DOHH2 (cell line): ENCODE data around the gene CACNA2D3.
"Not testable (repeated sequence)": the region's sequence is repeated elsewhere in the genome, so short reads cannot be mapped to it uniquely, and the experiment has no call there.

Experiments
- EZH2phosphoT487 ChIP-seq: fragments of 200-600 bp; sonication (generic); IDR thresholded peaks from 2 replicates; pipeline ENCODE4 v1.6.1; 2017; ENCODE audit warnings: borderline replicate concordance, mild to moderate bottlenecking, antibody characterized with exemption, low read length, moderate library complexity, mixed read lengths
- TF ChIP-seq, protein P1 (sequence below): fragments of 200-600 bp; sonication (generic); IDR thresholded peaks from one replicate; pipeline ENCODE4 v1.5.1; 2014; ENCODE audit warnings: antibody characterized with exemption, mild to moderate bottlenecking, low read depth, low read length; ENCODE audit not compliant: poor library complexity, severe bottlenecking

- TF ChIP-seq, protein P1, sequence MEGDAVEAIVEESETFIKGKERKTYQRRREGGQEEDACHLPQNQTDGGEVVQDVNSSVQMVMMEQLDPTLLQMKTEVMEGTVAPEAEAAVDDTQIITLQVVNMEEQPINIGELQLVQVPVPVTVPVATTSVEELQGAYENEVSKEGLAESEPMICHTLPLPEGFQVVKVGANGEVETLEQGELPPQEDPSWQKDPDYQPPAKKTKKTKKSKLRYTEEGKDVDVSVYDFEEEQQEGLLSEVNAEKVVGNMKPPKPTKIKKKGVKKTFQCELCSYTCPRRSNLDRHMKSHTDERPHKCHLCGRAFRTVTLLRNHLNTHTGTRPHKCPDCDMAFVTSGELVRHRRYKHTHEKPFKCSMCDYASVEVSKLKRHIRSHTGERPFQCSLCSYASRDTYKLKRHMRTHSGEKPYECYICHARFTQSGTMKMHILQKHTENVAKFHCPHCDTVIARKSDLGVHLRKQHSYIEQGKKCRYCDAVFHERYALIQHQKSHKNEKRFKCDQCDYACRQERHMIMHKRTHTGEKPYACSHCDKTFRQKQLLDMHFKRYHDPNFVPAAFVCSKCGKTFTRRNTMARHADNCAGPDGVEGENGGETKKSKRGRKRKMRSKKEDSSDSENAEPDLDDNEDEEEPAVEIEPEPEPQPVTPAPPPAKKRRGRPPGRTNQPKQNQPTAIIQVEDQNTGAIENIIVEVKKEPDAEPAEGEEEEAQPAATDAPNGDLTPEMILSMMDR = not testable (repeated sequence)
- TF ChIP-seq EZH2phosphoT487 = not testable (repeated sequence)
Observed at GRCh38 chr3:54977946-54978345, 855.6 kb downstream of the CACNA2D3 start.
